Stimulated activated CD8-positive, alpha-beta memory T cell treated with anti-CD3 and anti-CD28 coated beads, Interleukin-12 subunit alpha, Interleukin-12 subunit beta, amount 100 ng/mL, for 4 hours (primary cell): ENCODE data around the gene PREX1.
A peak's percentile ranks its signal among the peaks of the same experiment; 100 is the strongest.

ENCODE experiments used
- DNase-seq: peaks from one replicate; pipeline ENCODE4 v3.0.0-alpha.2; 2020; ENCODE audit warnings: low read depth

The PREX1 gene

DNA sequence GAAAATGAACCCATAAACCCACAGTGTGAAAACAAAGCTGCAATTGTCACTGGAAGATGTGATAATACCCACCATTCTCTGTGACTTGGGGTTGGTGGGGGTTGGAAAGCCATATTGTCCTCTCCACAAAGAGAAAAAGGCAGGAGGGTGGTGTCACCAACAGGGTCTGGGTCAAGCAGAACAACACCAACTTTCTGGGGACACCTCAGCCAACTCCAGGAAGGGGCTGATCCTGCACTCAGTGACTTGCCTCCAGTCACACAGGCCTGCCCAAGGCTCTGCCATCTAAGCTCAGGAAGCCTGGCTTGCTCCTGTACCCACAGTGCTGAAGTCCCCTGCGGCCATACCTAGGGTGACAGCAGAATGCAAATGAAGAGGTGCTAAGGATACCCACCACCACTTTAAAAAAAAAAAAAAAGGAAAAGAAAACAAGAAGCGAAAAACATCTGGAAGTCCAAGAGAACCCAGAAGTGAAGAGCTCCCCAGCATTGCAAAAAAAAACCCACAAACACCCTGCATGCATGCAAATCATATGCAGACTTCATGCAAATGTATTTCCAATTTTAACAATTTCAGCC lies 110.6 kb downstream of the PREX1 start:
- no peak for DNase-seq

DNA sequence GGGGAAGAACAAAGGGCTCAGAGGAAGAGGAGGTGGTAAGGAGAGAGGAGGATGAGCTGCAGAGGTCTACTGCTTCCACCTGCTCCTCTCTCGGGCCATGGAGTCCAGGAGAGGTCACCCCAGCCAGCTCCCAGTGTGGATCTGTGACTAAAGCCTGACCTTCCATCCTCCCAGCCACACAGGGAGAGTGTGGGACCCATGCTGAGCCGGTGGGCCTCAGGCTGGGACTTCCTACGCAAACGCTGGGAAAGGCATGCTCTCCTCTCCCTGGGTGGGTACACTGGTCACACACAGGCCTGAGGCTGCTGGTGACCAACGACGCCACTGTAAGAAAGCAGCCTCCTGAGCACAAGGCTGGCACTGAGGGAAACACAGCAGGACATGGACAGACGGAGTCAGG lies 111.3 kb downstream of the PREX1 start:
- DNase-seq = no peak

DNA sequence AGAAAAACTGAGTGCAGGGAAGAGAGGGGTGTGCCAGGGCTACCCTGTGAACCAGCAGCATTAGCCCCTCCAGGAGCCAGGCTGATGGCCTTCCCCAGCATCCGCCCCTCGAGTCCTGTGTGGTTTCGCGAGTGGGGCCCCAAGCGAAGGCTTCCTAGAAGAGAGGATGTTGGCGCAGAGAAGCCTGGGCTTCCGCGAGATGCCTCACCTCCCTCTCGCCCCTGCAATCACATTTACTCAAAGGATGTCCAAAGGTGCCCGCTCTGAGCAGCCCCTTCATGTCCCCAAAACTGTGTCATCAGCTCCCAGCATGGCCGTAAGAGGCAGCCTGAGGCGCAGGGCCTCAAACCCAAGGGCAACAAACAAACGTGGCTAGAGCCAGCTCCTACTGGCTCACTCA lies 111.7 kb downstream of the PREX1 start:
- DNase-seq = peak; percentile 41

DNA sequence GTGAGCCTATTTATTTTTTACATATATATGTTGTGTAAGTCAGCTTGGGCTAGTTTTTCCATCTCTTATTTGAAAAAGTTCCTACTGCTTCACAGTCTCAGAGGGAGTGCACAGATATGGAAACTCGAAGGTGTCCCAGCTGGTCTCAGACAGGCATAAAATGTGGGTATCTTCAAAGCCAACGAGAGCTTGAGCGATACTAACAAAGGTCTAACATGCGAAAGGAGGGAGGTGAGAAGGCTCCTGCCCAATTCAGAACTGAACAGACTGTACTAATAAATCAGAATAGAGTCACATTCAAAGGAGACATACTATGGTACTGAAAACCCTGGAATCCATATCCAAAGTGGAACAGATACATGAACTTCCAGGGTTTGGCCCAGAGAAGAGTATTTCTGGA lies 113.0 kb downstream of the PREX1 start:
- DNase-seq = no peak

DNA sequence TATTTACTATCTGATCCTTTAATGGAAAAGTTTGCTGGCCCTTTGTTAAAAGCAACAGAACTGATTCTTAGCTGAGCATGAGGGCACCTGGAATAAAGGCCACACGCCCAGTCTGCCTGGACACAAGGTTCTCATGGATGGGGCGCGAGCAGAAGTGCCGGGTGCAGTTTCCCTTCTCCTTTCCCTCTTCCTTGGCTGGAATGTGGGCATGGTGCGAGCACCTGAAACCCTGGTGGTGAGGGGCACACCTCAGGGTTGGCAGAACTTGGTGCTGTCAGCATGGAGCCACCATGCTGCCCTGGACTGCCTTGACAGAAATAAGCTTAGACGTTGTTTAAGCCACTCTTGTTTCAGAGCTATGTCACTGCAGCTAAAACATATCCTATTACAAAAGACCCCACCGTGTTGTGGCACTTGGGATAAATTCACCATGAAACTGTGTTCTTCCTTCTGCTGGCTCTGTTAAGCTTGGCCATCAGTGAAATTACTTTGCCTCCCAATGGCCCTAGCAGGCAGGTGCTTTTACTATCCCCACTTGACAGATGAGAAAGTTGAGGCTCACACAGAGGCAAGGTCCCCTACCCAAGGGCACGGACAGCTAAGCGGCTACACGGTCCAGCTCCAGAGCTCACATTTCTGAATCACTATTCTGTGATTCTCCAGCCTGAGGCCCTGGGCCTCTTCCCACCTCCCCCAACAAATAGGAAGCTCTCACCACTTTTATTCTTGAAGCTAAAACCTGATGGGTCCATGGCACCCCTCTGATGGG lies 115.9 kb downstream of the PREX1 start:
- DNase-seq = no peak

DNA sequence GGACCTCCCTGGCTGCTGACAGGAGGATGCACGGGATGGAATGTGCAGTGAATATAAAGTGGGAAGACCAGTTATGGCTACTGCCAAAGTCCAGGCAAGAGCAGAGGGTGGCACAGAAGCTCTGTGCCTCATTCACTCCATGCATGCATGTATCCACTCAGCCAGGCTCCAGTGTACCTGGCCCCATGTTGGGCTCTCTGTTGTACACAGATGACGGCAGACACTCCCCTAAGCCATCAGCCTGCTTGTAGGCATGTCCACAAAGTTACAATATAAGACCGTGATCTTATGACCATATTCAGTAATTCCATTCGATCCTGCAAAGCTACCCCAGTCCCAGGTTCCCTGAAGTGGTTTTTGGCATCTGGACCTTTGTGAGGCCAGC lies 116.8 kb downstream of the PREX1 start:
- DNase-seq = no peak

DNA sequence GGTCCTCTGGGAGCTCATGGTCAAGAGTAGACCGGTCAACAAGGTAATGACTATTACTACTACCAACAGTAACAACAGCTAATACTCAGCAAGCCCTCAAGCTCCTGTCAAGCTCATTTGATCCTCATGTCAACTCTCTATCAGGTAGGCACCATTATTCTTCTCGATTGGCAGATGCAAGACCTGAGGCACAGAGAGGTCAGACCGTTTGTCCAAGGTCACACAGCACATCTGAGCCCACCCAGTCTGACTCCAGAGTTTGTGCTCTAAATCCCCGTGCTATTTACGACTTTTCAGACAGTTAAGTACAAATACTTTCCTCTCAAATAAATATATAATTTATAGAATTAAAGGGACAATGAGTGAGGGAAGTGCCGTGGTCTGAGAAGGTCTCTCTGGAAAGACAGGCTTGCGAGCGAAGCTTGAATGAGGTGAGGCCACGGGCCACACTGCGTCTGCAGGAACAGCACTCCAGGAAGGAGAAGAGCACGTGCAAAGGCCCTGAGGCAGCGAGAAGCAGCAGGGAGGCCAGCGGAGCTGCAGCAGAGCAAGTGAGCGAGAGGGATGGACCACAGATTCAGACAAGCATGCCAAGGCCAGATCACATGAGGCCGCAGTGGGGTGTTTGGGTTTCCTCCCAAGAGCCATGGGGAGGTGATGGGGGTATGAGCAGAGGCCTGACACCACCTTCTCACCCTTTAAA lies 117.3 kb downstream of the PREX1 start:
- no peak for DNase-seq

DNA sequence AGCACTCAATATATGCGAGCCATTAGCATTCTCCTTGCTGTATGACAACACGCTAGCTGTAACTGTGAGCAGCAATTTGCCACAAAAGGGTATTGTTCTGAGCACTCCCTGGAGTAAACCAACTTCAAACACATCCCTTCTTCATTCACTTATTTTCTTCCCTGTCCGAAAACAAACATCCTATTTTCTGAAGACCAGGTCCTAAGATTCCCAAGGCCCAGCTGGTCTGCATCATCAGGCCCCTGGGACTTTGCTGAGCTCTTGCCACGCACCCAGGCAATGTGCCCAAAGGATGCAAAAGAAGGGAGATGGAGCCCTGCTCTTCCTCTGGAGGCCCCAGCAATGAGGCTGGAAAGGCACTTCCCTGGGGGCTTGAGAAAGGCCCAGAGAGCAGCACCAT lies 118.1 kb downstream of the PREX1 start:
- DNase-seq = no peak

DNA sequence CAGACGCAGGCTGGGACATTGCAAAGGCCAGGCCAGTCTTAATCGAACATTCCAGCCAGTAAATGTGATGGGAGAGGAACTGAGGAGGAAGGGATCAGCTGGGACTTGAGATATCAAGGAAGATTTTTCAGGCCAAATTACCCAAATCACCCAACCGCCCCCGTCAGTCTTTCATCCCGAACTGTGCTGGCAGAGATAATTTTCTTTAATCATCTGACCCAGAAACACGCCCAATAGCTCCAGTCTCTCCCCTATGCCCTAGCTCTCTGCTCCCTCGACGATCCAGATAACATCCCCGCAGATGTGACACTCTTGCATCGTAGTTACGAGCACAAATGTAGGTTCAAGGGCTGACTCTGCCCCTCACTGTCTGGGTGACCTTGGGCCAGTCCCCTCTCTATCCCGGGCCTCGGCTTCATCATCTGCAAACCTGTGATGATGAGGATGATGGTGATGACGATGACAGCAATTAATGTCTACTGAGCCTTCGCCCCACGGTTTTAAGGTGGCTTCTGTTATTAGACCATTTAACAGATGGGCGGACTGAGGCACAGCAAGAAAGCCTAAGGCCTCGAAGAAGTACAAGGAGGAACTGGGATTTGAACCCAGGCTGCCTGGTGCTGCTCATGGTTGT lies 118.6 kb downstream of the PREX1 start:
- DNase-seq = no peak

DNA sequence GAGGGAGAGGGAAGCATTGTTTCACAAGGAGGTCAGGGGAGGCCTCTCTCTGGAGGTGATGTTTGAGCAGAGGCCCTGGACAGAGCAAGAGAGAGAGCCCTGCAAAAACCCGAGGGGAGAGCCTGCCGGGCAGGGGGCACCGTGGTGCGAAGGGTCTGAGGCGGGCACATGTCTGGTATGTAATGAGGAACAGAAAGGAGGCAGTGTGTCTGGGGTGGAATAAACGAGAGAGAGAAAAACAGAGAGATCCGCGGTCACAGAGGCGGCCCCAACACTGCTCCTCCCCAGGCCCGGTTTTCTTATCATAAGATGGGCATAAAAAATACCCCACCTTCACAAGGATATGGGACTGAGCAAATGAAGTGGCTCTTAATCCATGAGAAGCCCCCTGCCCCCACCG lies 119.2 kb downstream of the PREX1 start:
- DNase-seq = no peak

DNA sequence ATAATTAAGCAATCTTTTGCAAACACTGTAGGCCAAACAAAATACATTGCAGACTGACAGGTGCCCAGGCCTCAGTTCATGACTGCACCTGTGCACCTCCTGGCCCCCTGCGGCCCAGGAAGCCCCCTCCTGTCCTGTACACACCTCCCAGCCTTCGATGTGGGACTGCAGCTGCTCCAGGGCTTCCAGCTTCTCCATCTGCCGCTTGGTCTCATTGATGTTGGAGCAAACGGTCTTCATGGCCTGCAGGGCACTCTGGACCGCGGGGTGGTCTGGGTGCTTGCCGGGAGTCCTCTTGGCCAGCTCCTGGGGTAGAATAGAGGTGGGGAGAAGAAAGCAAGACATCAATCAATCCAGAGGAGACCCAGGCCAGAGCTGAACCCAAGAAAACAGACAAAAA lies 119.7 kb downstream of the PREX1 start:
- no peak for DNase-seq

DNA sequence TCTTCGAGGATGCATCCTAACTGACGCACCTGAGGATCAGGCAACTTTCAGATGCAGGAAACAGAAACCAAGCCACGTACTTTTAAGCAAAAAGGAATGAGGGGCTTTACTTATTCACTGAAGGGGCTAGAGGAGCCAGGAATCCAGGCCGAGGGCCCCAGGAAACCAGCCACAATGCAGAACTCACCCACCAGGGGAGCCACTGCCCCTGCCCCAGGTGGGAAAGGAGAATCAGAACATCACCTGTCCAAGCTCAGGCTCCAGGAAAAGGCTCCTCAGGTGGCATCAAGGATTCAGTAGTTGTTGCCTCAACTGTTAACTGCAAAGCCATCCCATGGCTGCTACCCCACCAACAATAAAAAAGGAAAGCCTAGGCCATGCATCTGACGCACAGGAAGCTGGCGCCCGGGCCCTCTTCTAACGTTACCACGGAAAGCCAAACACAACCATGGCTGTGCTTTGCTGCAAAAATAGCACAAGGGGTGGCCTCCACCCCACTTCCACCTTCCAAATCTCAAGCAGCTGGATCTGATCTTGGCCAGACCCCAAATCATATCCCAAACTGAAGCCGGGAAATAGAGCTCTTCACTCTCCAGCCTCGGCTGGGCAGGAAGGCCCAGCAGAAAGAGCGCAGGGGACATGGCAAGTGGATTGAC lies 121.0 kb downstream of the PREX1 start:
- DNase-seq = no peak

DNA sequence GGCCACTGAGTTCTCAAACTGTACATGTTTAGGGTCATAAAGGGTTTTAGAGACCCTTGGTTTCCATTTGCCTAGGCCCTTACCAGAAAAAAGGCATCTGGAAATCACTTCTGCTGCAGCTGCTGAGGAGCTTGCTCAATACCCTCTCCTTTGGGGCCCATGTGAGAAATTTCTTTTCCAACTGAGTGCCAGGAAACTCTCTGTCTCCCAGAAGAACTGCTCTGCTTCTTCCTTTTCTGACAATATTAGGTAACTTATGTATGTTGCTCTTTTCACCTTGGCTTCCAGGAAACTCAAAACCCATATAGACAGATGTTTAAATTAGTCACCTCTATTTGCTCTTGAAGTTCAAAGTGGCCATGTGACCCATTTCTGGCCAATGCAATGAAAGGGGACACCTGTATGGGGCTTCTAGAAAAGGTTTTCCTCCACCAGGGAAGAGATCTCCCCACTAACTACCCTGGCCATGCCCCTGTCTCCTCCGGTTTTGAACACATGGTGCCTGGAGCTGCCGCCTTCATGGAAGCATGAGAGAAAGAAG lies 121.6 kb downstream of the PREX1 start:
- DNase-seq = no peak

DNA sequence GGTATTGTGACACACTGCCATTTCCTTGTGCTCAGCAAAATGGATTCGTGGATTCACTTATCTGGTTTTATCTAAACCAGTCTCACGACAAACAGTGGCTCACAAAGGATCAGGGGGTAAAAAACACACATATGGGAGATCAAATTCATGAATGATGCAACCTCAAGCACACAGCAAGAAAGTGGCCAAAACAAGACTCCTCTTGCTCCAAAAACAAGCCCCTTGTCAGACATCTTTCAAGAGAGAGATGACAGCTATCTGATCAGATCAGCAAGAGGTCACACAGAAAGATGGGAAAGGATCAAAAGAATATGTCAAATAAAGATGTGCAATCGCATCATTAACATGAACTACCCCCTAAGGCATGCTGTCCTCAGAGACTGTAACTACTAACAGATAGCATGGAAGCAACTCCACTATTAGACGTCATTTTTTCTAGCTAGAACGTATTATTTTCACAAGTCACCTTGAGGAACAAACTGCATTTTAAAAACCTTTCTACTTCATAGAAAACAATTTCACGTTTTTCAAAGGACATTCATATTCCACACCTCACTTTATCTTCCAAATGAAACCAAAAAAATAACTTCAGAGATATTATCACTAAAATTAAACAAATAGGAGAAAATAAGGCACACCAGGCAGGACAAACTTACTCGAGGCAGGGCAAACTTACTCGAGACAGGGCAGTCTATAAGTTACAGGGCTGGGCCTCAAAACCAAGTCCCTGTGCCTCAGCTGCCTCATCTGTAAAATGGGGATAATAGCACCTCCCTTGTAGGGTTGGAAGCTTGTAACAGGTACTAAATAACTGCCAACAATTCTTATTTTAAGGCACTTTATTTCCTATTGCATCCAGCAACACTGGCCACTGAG lies 122.3 kb downstream of the PREX1 start:
- DNase-seq = no peak

DNA sequence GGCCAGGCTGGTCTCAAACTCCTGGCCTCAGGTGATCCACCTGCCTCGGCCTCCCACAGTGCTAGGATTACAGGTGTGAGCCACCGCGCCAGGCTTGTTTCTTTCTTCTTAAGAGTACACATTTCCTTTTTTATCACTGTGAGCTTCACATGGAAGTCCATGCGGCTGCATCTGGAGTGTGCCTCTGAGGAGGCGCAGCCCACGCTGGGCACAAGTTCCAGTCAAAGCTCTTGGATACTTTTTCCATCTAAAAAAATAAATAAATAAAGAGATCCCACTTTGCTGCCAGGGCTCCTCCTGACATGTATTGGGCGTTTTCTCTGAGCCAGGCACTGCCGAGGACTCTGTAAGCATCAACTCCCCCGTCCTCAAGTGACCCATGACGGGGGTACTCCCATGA lies 123.0 kb downstream of the PREX1 start:
- DNase-seq = no peak

DNA sequence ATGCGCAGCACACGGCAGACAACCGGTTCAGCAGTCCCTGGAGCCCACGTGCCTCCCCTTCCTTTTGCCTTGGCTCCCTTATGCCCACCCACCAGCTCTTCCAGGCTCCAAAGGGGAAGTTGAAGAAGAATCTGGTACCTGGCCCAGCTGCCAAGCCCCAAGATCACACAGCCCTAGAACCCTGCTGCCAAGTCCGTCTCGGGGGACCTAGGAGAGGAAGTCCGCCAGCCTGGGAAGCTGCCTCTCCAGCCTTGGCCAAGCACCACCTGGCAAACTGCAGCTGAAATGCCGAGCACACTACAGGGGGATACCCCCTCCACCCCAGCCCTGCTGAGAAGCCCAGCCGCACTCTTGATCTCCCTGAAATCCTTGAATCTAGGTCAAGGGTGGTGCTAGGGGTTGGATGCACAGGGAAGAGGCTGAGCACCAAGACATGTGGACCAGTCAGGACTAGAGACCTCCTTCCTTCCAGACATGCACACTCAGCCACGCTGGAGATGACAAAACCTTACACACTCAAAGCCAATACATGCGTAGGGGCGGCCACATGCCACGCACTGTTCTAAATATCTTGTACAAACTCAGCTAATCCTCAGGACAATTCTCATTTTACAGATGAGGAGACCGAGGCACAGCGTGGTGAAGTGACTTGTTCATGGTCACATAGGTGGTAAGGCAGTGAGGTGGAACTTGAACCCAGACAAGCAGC lies 124.1 kb downstream of the PREX1 start:
- DNase-seq = no peak

DNA sequence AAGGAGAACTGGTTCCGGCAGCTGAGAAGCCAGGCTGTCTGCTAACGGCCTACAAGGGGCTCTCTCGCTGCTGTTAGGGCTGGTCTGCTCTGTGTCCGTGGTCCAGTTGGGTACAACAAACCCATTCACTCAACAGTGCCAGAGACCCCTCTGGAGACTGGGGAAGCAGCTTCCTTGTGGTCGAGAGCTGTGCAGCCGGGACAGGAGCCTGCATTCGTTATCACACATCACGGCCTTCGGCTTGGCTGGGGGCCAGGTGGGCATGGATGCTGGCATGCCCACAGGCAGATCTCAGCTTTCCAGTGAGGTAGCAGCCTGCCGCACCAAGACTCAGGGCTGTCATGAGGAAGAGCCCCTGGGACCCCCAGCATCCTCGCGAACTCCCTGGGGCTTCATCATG lies 124.7 kb downstream of the PREX1 start:
- no peak for DNase-seq

DNA sequence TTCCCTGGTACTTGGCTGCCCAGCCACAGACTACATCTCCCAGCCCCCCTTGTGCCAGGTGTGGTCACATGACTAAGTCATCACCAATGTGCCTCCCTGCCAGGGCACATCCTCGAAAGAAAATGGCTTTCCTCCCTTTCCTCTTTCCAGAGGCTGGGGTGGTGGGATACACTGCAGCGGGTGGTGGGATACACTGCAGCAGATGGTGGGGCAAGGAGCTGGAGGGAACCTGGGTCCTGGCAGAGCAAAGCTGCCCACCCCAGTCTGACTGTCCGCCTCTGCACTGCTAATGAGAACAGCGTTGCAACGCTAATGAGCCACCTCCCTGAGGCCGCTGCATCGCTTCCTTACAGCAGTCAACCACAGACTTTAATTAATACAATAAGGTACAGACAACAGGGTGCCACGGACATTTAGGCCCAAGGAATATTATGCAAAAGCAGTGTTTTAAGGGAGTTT lies 125.3 kb downstream of the PREX1 start:
- DNase-seq = no peak

DNA sequence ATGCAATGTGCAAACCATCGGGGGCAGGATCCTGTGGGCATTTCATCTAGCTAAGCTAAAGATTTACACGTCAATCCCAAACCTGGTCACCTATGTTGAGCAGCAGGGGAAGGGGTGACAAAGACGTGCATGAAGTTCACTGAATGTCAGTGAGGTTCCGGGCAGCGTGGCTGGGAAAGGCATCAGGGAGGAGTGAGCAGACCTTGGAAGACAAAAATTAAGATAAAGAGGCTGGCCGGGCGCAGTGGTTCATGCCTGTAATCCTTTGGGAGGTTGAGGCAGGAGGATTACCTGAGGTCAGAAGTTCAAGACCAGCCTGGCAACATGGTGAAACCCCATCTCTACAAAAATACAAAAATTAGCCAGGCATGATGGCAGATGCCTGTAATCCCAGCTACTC lies 126.1 kb downstream of the PREX1 start:
- DNase-seq = no peak

DNA sequence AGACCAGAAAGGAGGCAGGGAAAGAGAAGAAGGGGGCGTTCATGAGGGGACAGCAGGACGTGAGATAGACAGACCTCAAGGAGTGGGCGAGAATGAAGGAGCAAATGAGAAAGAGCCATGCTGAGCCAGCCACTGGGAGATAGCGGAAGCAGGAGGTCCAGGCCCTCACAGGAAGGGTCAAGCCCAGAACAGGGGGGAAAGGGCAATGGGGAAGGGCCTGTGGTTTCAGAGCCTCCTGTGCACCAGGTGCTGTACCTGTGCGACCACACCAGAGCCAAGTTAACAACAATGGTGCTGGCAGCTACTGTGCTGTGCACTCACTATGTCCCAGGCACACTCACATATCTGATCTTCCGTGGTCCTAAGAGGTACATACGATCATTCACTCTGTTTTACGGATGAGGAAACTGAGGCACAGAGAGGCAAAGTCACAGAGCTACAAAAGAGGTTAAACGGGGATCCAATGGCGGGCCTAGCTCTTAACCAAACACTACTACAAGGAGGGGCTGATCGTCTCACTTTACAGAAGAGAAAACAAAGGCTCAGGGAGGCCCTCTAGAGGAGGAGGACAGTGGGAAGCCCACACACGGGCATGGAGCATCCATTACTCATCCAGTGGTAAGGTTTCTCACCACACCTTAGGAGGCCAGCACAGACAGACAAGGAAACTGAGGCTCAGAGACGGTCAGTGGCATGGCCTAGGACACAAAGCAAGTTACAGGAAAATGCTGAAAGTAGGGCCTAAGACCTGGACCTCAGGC lies 129.1 kb downstream of the PREX1 start:
- DNase-seq = no peak
